IMR-90 (cell line): ENCODE measurements around the gene AKNA. TPM values are rescaled to one million over a fixed set of nuclear protein-coding genes. Genes with fewer than 3 reads are reported as not detected.
A peak's percentile ranks its signal among the peaks of the same experiment; 100 is the strongest.

Experiments
- ATAC-seq: fragments of 200-7000 bp; cut with Tn5 transposase; 2 replicates; pipeline ENCODE4 v1.9.1; 2020; ENCODE audit warnings: low read depth, mild to moderate bottlenecking, moderate library complexity
- BruUV-seq: library from RNA; stranded (reverse); fragments of 400-500 nt; replicated peaks from 2 replicates; lab custom pipeline; 2021; lab: Mats Ljungman, UMichigan
- CTCF ChIA-PET: fragments of 300-600 bp; formaldehyde crosslinking; extraction: SDS; loops from one replicate; lab custom pipeline; 2021; ENCODE audit warnings: antibody characterized with exemption; lab: Yijun Ruan, JAX
- POLR2A ChIA-PET: fragments of 300-600 bp; sonication (Branson Sonifier 250); formaldehyde crosslinking; loops from one replicate; lab custom pipeline; 2022; ENCODE audit warnings: antibody characterized with exemption; ENCODE audit not compliant: unreplicated experiment; lab: Charles Lee
- DNase-seq: peaks from one replicate; pipeline ENCODE4 v3.0.0; 2013
- H2AFZ ChIP-seq: replicated peaks from 2 replicates; pipeline ENCODE3; 2013; ENCODE audit warnings: low read length, mild to moderate bottlenecking; ENCODE audit not compliant: poor library complexity
- H2AK5ac ChIP-seq: 2 replicates; pipeline ENCODE4 v1.6.1; 2013; ENCODE audit warnings: low read depth, low read length, inconsistent platforms
- H2AK9ac ChIP-seq: replicated peaks from 2 replicates; pipeline ENCODE3; 2013; ENCODE audit warnings: mild to moderate bottlenecking, low read depth, low read length, moderate library complexity; ENCODE audit not compliant: poor library complexity
- H2BK120ac ChIP-seq: 2 replicates; pipeline ENCODE4 v1.6.1; 2013; ENCODE audit warnings: low read depth, low read length, inconsistent platforms
- H2BK15ac ChIP-seq: 3 replicates; pipeline ENCODE4 v1.6.1; 2013; ENCODE audit warnings: low read depth, low read length, inconsistent platforms
- H2BK20ac ChIP-seq: 2 replicates; pipeline ENCODE4 v1.6.1; 2013; ENCODE audit warnings: low read depth, mild to moderate bottlenecking, inconsistent platforms, low read length, moderate library complexity
- H2BK5ac ChIP-seq: 2 replicates; pipeline ENCODE4 v1.6.1; 2013; ENCODE audit warnings: mild to moderate bottlenecking, low read depth, low read length, inconsistent platforms; ENCODE audit not compliant: poor library complexity, severe bottlenecking
- H3K14ac ChIP-seq: replicated peaks from 2 replicates; pipeline ENCODE4 v1.6.1; 2013; ENCODE audit warnings: low read depth, low read length, inconsistent platforms
- H3K18ac ChIP-seq: 2 replicates; pipeline ENCODE4 v1.6.1; 2013; ENCODE audit warnings: low read depth, low read length, control low read depth
- H3K23ac ChIP-seq: 2 replicates; pipeline ENCODE4 v1.6.1; 2013; ENCODE audit warnings: low read depth, low read length, inconsistent platforms
- H3K27ac ChIP-seq: 2 replicates; pipeline ENCODE4 v1.5.1; 2013; ENCODE audit warnings: mild to moderate bottlenecking, control low read depth, low read length; ENCODE audit not compliant: insufficient read depth
- H3K27me3 ChIP-seq: 2 replicates; pipeline ENCODE4 v1.6.1; 2013; ENCODE audit warnings: low read length; ENCODE audit not compliant: control insufficient read depth, insufficient read depth
- H3K36me3 ChIP-seq: 2 replicates; pipeline ENCODE4 v1.6.1; 2013; ENCODE audit warnings: low read length, mixed read lengths; ENCODE audit not compliant: control insufficient read depth, insufficient read depth
- H3K4ac ChIP-seq: 2 replicates; pipeline ENCODE4 v1.6.1; 2013; ENCODE audit warnings: low read depth, low read length, inconsistent platforms
- H3K4me1 ChIP-seq: 2 replicates; pipeline ENCODE4 v1.6.1; 2013; ENCODE audit warnings: low read length, mixed read lengths; ENCODE audit not compliant: control insufficient read depth, insufficient read depth
- H3K4me2 ChIP-seq: 2 replicates; pipeline ENCODE4 v1.6.1; 2013; ENCODE audit warnings: low read depth, mild to moderate bottlenecking, control low read depth, low read length, moderate library complexity
- H3K4me3 ChIP-seq: 2 replicates; pipeline ENCODE4 v1.5.1; 2013; ENCODE audit warnings: low read depth, mild to moderate bottlenecking, control low read depth, low read length, moderate library complexity; ENCODE audit not compliant: insufficient read depth
- H3K56ac ChIP-seq: 2 replicates; pipeline ENCODE4 v1.6.1; 2013; ENCODE audit warnings: low read length, inconsistent platforms; ENCODE audit not compliant: insufficient read depth; ENCODE audit errors: extremely low read depth
- H3K79me1 ChIP-seq, 2 experiments: 2 replicates each; pipeline ENCODE4 v1.6.1; 2013; ENCODE audit warnings: low read length in 2 of 2, inconsistent platforms in 1 of 2, low read depth in 1 of 2
- H3K9ac ChIP-seq: 2 replicates; pipeline ENCODE4 v1.6.1; 2013; ENCODE audit warnings: low read depth, low read length, control low read depth
- H3K9me1 ChIP-seq: 2 replicates; pipeline ENCODE4 v1.6.1; 2013; ENCODE audit warnings: low read length, inconsistent platforms; ENCODE audit not compliant: insufficient read depth
- H3K9me3 ChIP-seq: 2 replicates; pipeline ENCODE4 v1.6.1; 2013; ENCODE audit warnings: low read length; ENCODE audit not compliant: control insufficient read depth, insufficient read depth
- H4K20me1 ChIP-seq: 2 replicates; pipeline ENCODE4 v1.6.1; 2013; ENCODE audit warnings: low read length, inconsistent platforms; ENCODE audit not compliant: insufficient read depth
- H4K5ac ChIP-seq: 2 replicates; pipeline ENCODE4 v1.6.1; 2013; ENCODE audit warnings: mild to moderate bottlenecking, low read depth, low read length, control low read depth
- H4K8ac ChIP-seq, 2 experiments: 2 replicates each; pipeline ENCODE4 v1.6.1; 2013; ENCODE audit warnings: low read depth in 2 of 2, low read length in 2 of 2, control low read depth in 1 of 2, inconsistent platforms in 1 of 2
- H4K91ac ChIP-seq: 2 replicates; pipeline ENCODE4 v1.6.1; 2013; ENCODE audit warnings: low read depth, low read length, inconsistent platforms; ENCODE audit not compliant: insufficient read depth
- FOS ChIP-seq: fragments of 150-350 bp; IDR thresholded peaks from 2 replicates; pipeline ENCODE4 v1.6.1; 2016; ENCODE audit warnings: low read depth, low read length
- MXI1 ChIP-seq: IDR thresholded peaks from 2 replicates; pipeline ENCODE4 v1.6.1; 2012; ENCODE audit warnings: low read depth, mild to moderate bottlenecking, low read length, moderate library complexity, borderline replicate concordance
- RAD21 ChIP-seq: IDR thresholded peaks from 2 replicates; pipeline ENCODE4 v1.6.1; 2012; ENCODE audit warnings: low read length, improper control_type of control experiment
- RCOR1 ChIP-seq: IDR thresholded peaks from 2 replicates; pipeline ENCODE4 v1.6.1; 2012; ENCODE audit warnings: mild to moderate bottlenecking, low read length, improper control_type of control experiment; ENCODE audit not compliant: insufficient replicate concordance
- RFX5 ChIP-seq: IDR thresholded peaks from 2 replicates; pipeline ENCODE4 v1.8.0; 2012; ENCODE audit warnings: low read depth, mild to moderate bottlenecking, low read length, moderate library complexity
- WGBS, 2 experiments: methylation state at CpG; one replicate each; pipeline versions ENCODE4 v1.1.5 to v1.1.7; 2013; ENCODE audit warnings: missing lambda C conversion rate in 2 of 2; ENCODE audit not compliant: insufficient read length in 1 of 2; ENCODE audit errors: extremely low coverage in 2 of 2; 5-methylcytosine and 5-hydroxymethylcytosine counted together
- dilution Hi-C: fragments of 300-500 bp; cut with HindIII; formaldehyde crosslinking; loops from one replicate; pipeline ENCODE4 v1.14.3; 2018; ENCODE audit warnings: low sequenced_read_pairs; ENCODE audit not compliant: unreplicated experiment
- in situ Hi-C: fragments of 300-500 bp; cut with MboI; formaldehyde crosslinking; loops from 3 replicates; pipeline ENCODE4 v1.14.3; 2019; ENCODE audit warnings: low sequenced_read_pairs, inconsistent platforms, mixed read lengths
- intact Hi-C: fragments of 100-400 bp; cut with micrococcal nuclease; formaldehyde crosslinking; loops from 2 replicates; pipeline ENCODE4 v1.10.0; 2022
- polyA plus RNA-seq, 3 experiments: library from polyadenylated mRNA; depleted of rRNA; stranded (reverse); fragments of >200 nt; gene quantifications; 2 replicates each; pipeline ENCODE4 v1.2.3, GENCODE V29; 2012; ENCODE audit warnings: low replicate concordance in 1 of 3
- total RNA-seq: library from RNA; depleted of rRNA; stranded (reverse); fragments of >200 nt; gene quantifications from 2 replicates; pipeline ENCODE4 v1.2.3, GENCODE V29; 2012; rRNA removed

The AKNA gene
- total and polyA plus RNA-seq, 2 of the 4 experiments (the other 2 are of a cell fraction), result 2.7 to 7.3 TPM

DNA sequence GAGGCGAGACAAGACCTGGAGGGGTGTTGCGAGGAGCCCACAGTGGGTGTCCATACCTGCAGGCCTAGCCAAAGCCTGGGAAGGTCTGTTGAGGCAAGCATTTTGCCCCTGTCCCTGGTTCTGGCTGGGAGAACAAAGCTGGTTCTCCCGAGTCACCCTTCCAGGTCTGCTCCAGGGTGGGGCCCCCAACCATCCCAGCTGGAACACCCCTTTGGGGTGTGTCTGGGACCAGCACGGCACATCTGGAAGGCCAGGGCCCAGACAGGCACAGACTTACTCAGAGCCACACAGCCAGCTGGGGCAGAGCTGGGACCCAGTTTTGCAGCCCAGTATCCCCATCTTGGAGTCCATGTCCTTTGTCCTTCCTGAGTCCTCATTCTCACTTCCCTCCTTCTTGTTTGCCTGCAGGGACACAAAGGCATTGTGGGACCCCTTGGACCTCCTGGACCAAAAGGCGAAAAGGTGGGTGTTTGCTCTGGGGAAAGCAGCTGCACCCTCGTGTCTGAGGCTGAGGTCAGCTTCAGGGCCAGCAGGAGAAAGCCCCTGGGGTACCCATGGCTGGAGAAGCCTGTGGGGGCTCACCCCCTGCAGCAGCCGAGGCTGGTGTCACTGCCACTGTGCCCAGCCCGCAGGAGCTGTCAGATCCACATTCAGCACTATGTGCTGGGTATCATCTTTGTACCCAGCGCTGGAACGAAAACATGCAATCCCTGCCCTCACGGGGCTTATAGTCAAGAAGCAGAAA lies 103.3 kb downstream of the AKNA start:
- intact Hi-C loops, result no loop called here
- BruUV-seq, result no TSS peak
- H3K56ac ChIP-seq, result 0 out of 2 replicates have a peak overlapping the region, but pooled peaks have one; percentile 54
- CTCF ChIA-PET, result interaction anchor here (0.8 kb wide), 1 partner anchor 176 kb away, joined by 3 read pairs; no protein-coding TSS in a partner anchor
- H3K14ac ChIP-seq, result peak overlapping the region; percentile 68; the same call in 1 of the 2 replicates
- H3K23ac ChIP-seq, result peak overlapping the region; percentile 48; the same call in 1 of the 2 replicates
- peak overlapping the region; percentile 89 for H4K91ac ChIP-seq
- no peak for TF ChIP-seq RCOR1
- no peak for TF ChIP-seq MXI1
- no peak for TF ChIP-seq RAD21
- TF ChIP-seq FOS, result no peak
- no peak for TF ChIP-seq RFX5
- H3K18ac ChIP-seq, result peak overlapping the region; percentile 60; the same call in 1 of the 2 replicates
- no peak overlapping the region for H3K9ac ChIP-seq
- H3K9me1 ChIP-seq, result peaks cover 33% of the 10 kb centered on the region
- no peaks in the 10 kb centered on the region for H3K27me3 ChIP-seq
- no peaks in the 10 kb centered on the region for H3K9me3 ChIP-seq
- ATAC-seq, result no peak
- peaks cover 0 to 31% of the 10 kb centered on the region in 2 experiments; a peak in 2 of 4 replicates for H3K79me1 ChIP-seq
- no peak overlapping the region for H3K27ac ChIP-seq
- no peaks in the 10 kb centered on the region for H4K20me1 ChIP-seq
- H4K8ac ChIP-seq, result no peak overlapping the region; a peak in 1 of 4 replicates
- no peak overlapping the region for H3K4me3 ChIP-seq
- in situ Hi-C loops, result loop anchor here (5.0 kb wide), 1 partner anchor 122 kb away; no protein-coding TSS in a partner anchor
- H3K4me1 ChIP-seq, result peaks cover 28% of the 10 kb centered on the region
- peaks cover 6% of the 10 kb centered on the region; the same call in 1 of the 2 replicates for H3K36me3 ChIP-seq
- dilution Hi-C loops, result no loop called here
- H4K5ac ChIP-seq, result no peak overlapping the region
- H2BK5ac ChIP-seq, result no peak overlapping the region
- peak overlapping the region; percentile 94 for H2AK9ac ChIP-seq
- WGBS, 2 experiments, result 92% methylated on average over 7 of the region's 11 CpGs; no CpG with 5 or more reads in 1 of the 2 experiments
- peak overlapping the region; percentile 71; the same call in 2 of the 3 replicates for H2BK15ac ChIP-seq
- H2AFZ ChIP-seq, result no peak overlapping the region
- peak overlapping the region; percentile 98 for H2AK5ac ChIP-seq
- H3K4ac ChIP-seq, result peak overlapping the region; percentile 95
- H2BK120ac ChIP-seq, result peak overlapping the region; percentile 89
- POLR2A ChIA-PET, result no interaction called here
- H2BK20ac ChIP-seq, result peak overlapping the region; percentile 86
- no peak overlapping the region for H3K4me2 ChIP-seq
- no peak for DNase-seq

Other genes starting within 250 kb of the AKNA start
- 2.2 and 3.2 TPM in 2 replicates for gene COL27A1, start 232.4 kb downstream of the AKNA start, total RNA-seq
- gene COL27A1, start 232.4 kb downstream of the AKNA start, polyA plus RNA-seq (2012; rRNA removed), result 18.3 and 23.2 TPM in 2 replicates
- gene ORM1, start 64.9 kb downstream of the AKNA start, total RNA-seq, result 0.18 TPM in 1 of 2 replicates, not detected in the other
- 0.30 TPM in 1 of 2 replicates, not detected in the other for gene ORM1, start 64.9 kb downstream of the AKNA start, polyA plus RNA-seq (2012; rRNA removed)
- gene ORM2, start 58.1 kb downstream of the AKNA start, total RNA-seq, result not detected in 2 replicates
- gene ORM2, start 58.1 kb downstream of the AKNA start, polyA plus RNA-seq (2012; rRNA removed), result not detected in 2 replicates
- gene WHRN, start 117.5 kb upstream of the AKNA start, total RNA-seq, result 0.18 and 0.28 TPM in 2 replicates
- 2.6 and 2.8 TPM in 2 replicates for gene WHRN, start 117.5 kb upstream of the AKNA start, polyA plus RNA-seq (2012; rRNA removed)
- 52.0 and 80.3 TPM in 2 replicates for gene ATP6V1G1, start 199.8 kb upstream of the AKNA start, total RNA-seq
- gene ATP6V1G1, start 199.8 kb upstream of the AKNA start, polyA plus RNA-seq (2012; rRNA removed), result 64.2 and 70.9 TPM in 2 replicates
- 2.7 and 2.8 TPM in 2 replicates for gene TMEM268, start 223.3 kb upstream of the AKNA start, total RNA-seq
- 3.7 and 4.9 TPM in 2 replicates for gene TMEM268, start 223.3 kb upstream of the AKNA start, polyA plus RNA-seq (2012; rRNA removed)